GM12872 (cell line): ENCODE results near the gene PDZRN3.

Source experiments
- CTCF ChIP-seq: IDR thresholded peaks from 3 replicates; pipeline ENCODE4 v1.5.1; 2011; ENCODE audit warnings: low read depth, mild to moderate bottlenecking, low read length, moderate library complexity; ENCODE audit not compliant: insufficient read depth

PDZRN3 gene

GRCh38 chr3:73365756-73366397, 258.9 kb downstream of the PDZRN3 start:
- TF ChIP-seq CTCF = no peak

DNA sequence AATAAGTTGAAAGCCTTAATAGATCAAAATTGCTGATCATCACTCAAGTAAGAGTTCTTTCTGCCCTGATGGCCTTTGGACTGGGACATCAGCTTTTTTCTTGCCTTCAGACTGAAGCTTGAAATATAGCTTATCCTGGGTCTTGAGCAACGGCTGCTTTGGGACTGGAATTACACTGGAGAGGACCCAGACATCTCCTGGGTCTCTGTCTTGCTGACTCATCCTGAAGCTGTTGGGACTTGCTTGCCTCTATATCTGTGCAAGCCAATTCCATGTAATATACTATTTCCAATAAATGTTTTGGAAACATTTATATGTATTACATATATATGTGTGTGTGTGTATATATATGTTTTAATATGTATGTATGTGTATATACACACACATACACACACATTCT, 260.2 kb downstream of the PDZRN3 start:
- TF ChIP-seq CTCF = no peak

DNA sequence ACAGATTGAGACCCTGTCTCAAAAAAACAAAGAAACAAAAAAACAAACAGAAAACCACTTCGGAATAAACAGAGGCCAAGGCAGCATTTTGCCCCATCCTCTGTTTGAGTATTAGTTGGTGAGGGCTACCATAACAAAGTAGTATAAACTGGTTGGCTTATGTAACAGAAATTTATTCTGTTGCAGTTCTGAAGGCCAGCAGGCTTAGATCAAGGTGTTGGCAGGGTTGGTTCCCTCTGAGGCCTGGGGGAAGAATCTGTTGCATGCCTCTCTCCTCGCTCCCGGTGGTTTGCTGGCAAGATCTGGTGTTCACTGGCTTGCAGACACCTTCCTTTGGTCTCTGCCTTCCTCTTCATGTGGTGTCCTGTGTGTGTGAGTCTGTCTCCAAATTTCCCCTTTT, 261.6 kb downstream of the PDZRN3 start:
- no peak for TF ChIP-seq CTCF

- no peak for TF ChIP-seq CTCF
Observed at GRCh38 chr3:73361591-73361990, 263.1 kb downstream of the PDZRN3 start.

- no peak for TF ChIP-seq CTCF
Observed at GRCh38 chr3:73353649-73354217, 271.0 kb downstream of the PDZRN3 start.

- TF ChIP-seq CTCF = no peak
Observed at GRCh38 chr3:73352841-73353645, 271.7 kb downstream of the PDZRN3 start.

GRCh38 chr3:73351423-73352071, 273.2 kb downstream of the PDZRN3 start:
- no peak for TF ChIP-seq CTCF
